ENCODE measurements around the gene GJC1. TPM values are rescaled to one million over a fixed set of nuclear protein-coding genes. Genes with fewer than 3 reads are reported as not detected.

Gene GJC1
- total and polyA plus RNA-seq, 2 experiments from 2014 or later = 13.6 to 18.4 TPM

GRCh38 chr17:44865931-44866330 lies 35.8 kb upstream of the GJC1 start:
- peaks cover 25% of the 10 kb centered on the region; the same call in 1 of the 2 replicates for H3F3A ChIP-seq (ENCODE audit: insufficient read depth)
- H4K20me1 ChIP-seq (ENCODE audit: insufficient read depth) = no peaks in the 10 kb centered on the region
- TF ChIP-seq EZH2phosphoT487 (IDR thresholded peaks at IDR 0.05; ENCODE audit: insufficient read depth, low read depth) (no peak), EZH2 (IDR thresholded peaks at IDR 0.05; ENCODE audit: insufficient read depth, poor library complexity, severe bottlenecking) (no peak)
- H3K4me1 ChIP-seq (ENCODE audit: insufficient read depth) = peaks cover 14% of the 10 kb centered on the region
- in situ Hi-C loops (cut with MboI) = no loop called here
- no peaks in the 10 kb centered on the region for H3K9me3 ChIP-seq (ENCODE audit: low read depth)
- no peak overlapping the region for H3K4me2 ChIP-seq (ENCODE audit: unreplicated experiment)
- H3K36me3 ChIP-seq (ENCODE audit: low read depth) = peaks cover 25% of the 10 kb centered on the region; the same call in 1 of the 2 replicates
- H3K79me2 ChIP-seq (ENCODE audit: insufficient read depth) = no peaks in the 10 kb centered on the region
- 19 to 22% methylated on average over 6 of the region's 6 CpGs for WGBS, 2 experiments (ENCODE audit: low coverage in 1 of 2, low lambda C conversion rate in 2 of 2, missing lambda C conversion rate in 2 of 2)
- H3K9ac ChIP-seq = peak overlapping the region; percentile 48
- peak overlapping the region; percentile 59 for H3K27ac ChIP-seq
- H3K27me3 ChIP-seq (replicated peaks; ENCODE audit: insufficient read depth) = no peaks in the 10 kb centered on the region
- no peak overlapping the region for H3K4me3 ChIP-seq
- no peaks in the 10 kb centered on the region for H3K9me2 ChIP-seq (ENCODE audit: insufficient read depth)
- no peak overlapping the region for H2AFZ ChIP-seq
- DNase-seq = peak; percentile 54

GRCh38 chr17:44865231-44865660 lies 35.2 kb upstream of the GJC1 start:
- Histone ChIP-seq H2AFZ (no peak overlapping the region), H3K4me3 (no peak overlapping the region), H3K36me3 (ENCODE audit: low read depth) (peaks cover 25% of the 10 kb centered on the region; the same call in 1 of the 2 replicates), H4K20me1 (ENCODE audit: insufficient read depth) (no peaks in the 10 kb centered on the region), H3K27me3 (replicated peaks; ENCODE audit: insufficient read depth) (no peaks in the 10 kb centered on the region), H3K9ac (peak overlapping the region; percentile 48; the same call in 1 of the 2 replicates), H3K9me3 (ENCODE audit: low read depth) (no peaks in the 10 kb centered on the region), H3K79me2 (ENCODE audit: insufficient read depth) (no peaks in the 10 kb centered on the region), H3K4me1 (ENCODE audit: insufficient read depth) (peaks cover 14% of the 10 kb centered on the region), H3F3A (ENCODE audit: insufficient read depth) (peaks cover 25% of the 10 kb centered on the region; the same call in 1 of the 2 replicates), H3K4me2 (ENCODE audit: unreplicated experiment) (no peak overlapping the region), H3K9me2 (ENCODE audit: insufficient read depth) (no peaks in the 10 kb centered on the region), H3K27ac (peak overlapping the region; percentile 59; the same call in 1 of the 2 replicates)
- in situ Hi-C loops (cut with MboI) = no loop called here
- WGBS, 2 experiments (ENCODE audit: low coverage in 1 of 2, low lambda C conversion rate in 2 of 2, missing lambda C conversion rate in 2 of 2) = 38 to 47% methylated on average over 1 of the region's 1 CpG
- peak; percentile 81 for DNase-seq
- TF ChIP-seq EZH2 (IDR thresholded peaks at IDR 0.05; ENCODE audit: insufficient read depth, poor library complexity, severe bottlenecking) (no peak), EZH2phosphoT487 (IDR thresholded peaks at IDR 0.05; ENCODE audit: insufficient read depth, low read depth) (no peak)

GRCh38 chr17:44864831-44865230 lies 34.7 kb upstream of the GJC1 start:
- no peak overlapping the region for H2AFZ ChIP-seq
- H4K20me1 ChIP-seq (ENCODE audit: insufficient read depth) = no peaks in the 10 kb centered on the region
- no peak overlapping the region for H3K4me2 ChIP-seq (ENCODE audit: unreplicated experiment)
- H3K4me1 ChIP-seq (ENCODE audit: insufficient read depth) = peaks cover 14% of the 10 kb centered on the region
- no peak overlapping the region for H3K9ac ChIP-seq
- 70% methylated on average over 10 of the region's 10 CpGs for WGBS, 2 experiments (ENCODE audit: low coverage in 1 of 2, low lambda C conversion rate in 2 of 2, missing lambda C conversion rate in 2 of 2)
- no peaks in the 10 kb centered on the region for H3K79me2 ChIP-seq (ENCODE audit: insufficient read depth)
- H3K36me3 ChIP-seq (ENCODE audit: low read depth) = peaks cover 25% of the 10 kb centered on the region; the same call in 1 of the 2 replicates
- no peaks in the 10 kb centered on the region for H3K9me3 ChIP-seq (ENCODE audit: low read depth)
- H3K27me3 ChIP-seq (replicated peaks; ENCODE audit: insufficient read depth) = no peaks in the 10 kb centered on the region
- DNase-seq = no peak
- in situ Hi-C loops (cut with MboI) = loop anchor here (5.0 kb wide), 1 partner anchor 93 kb away; no protein-coding TSS in a partner anchor
- no peaks in the 10 kb centered on the region for H3K9me2 ChIP-seq (ENCODE audit: insufficient read depth)
- peaks cover 25% of the 10 kb centered on the region; the same call in 1 of the 2 replicates for H3F3A ChIP-seq (ENCODE audit: insufficient read depth)
- H3K4me3 ChIP-seq = no peak overlapping the region
- TF ChIP-seq EZH2 (IDR thresholded peaks at IDR 0.05; ENCODE audit: insufficient read depth, poor library complexity, severe bottlenecking) (no peak), EZH2phosphoT487 (IDR thresholded peaks at IDR 0.05; ENCODE audit: insufficient read depth, low read depth) (no peak)
- no peak overlapping the region for H3K27ac ChIP-seq

- H3F3A ChIP-seq (ENCODE audit: insufficient read depth) = peaks cover 25% of the 10 kb centered on the region; the same call in 1 of the 2 replicates
- H3K27me3 ChIP-seq (replicated peaks; ENCODE audit: insufficient read depth) = no peaks in the 10 kb centered on the region
- H3K4me3 ChIP-seq = no peak overlapping the region
- WGBS, 2 experiments (ENCODE audit: low coverage in 1 of 2, low lambda C conversion rate in 2 of 2, missing lambda C conversion rate in 2 of 2) = 91% methylated on average over 12 of the region's 12 CpGs
- H3K27ac ChIP-seq = no peak overlapping the region
- no peaks in the 10 kb centered on the region for H3K79me2 ChIP-seq (ENCODE audit: insufficient read depth)
- H3K9ac ChIP-seq = no peak overlapping the region
- DNase-seq = no peak
- no peak overlapping the region for H3K4me2 ChIP-seq (ENCODE audit: unreplicated experiment)
- peaks cover 14% of the 10 kb centered on the region for H3K4me1 ChIP-seq (ENCODE audit: insufficient read depth)
- no peak for TF ChIP-seq EZH2 (IDR thresholded peaks at IDR 0.05; ENCODE audit: insufficient read depth, poor library complexity, severe bottlenecking)
- no peak for TF ChIP-seq EZH2phosphoT487 (IDR thresholded peaks at IDR 0.05; ENCODE audit: insufficient read depth, low read depth)
- in situ Hi-C loops (cut with MboI) = loop anchor here (5.0 kb wide), 1 partner anchor 91 kb away; no protein-coding TSS in a partner anchor
- H3K36me3 ChIP-seq (ENCODE audit: low read depth) = peaks cover 35% of the 10 kb centered on the region; the same call in 1 of the 2 replicates
- H4K20me1 ChIP-seq (ENCODE audit: insufficient read depth) = no peaks in the 10 kb centered on the region
- no peaks in the 10 kb centered on the region for H3K9me2 ChIP-seq (ENCODE audit: insufficient read depth)
- H2AFZ ChIP-seq = no peak overlapping the region
- H3K9me3 ChIP-seq (ENCODE audit: low read depth) = no peaks in the 10 kb centered on the region
Measured at GRCh38 chr17:44863061-44863918, 33.2 kb upstream of the GJC1 start.

All from GM23248 (cell line).